Trophoblast cell (in vitro differentiated cells and primary cell): ENCODE data around the gene JAKMIP3.

ENCODE experiments used
- DNase-seq, 2 donors: peaks; one replicate each; pipeline ENCODE4 v3.0.0-alpha.2; 2016
- H2AFZ ChIP-seq: 2 replicates; pipeline ENCODE4 v1.6.1; 2013; ENCODE audit warnings: low read length, moderate library complexity, mild to moderate bottlenecking; ENCODE audit not compliant: insufficient read depth, poor library complexity
- H2AK5ac ChIP-seq: 2 replicates; pipeline ENCODE4 v1.6.1; 2013; ENCODE audit warnings: mild to moderate bottlenecking, low read length
- H2BK120ac ChIP-seq: 2 replicates; pipeline ENCODE4 v1.6.1; 2013; ENCODE audit warnings: low read length, mild to moderate bottlenecking, moderate library complexity; ENCODE audit not compliant: insufficient read depth, poor library complexity
- H2BK12ac ChIP-seq: 2 replicates; pipeline ENCODE4 v1.6.1; 2013; ENCODE audit warnings: mild to moderate bottlenecking, low read length, moderate library complexity
- H2BK5ac ChIP-seq: 2 replicates; pipeline ENCODE4 v1.6.1; 2013; ENCODE audit warnings: low read length, low read depth, moderate library complexity, mild to moderate bottlenecking; ENCODE audit not compliant: poor library complexity
- H3K14ac ChIP-seq: 2 replicates; pipeline ENCODE4 v1.6.1; 2013; ENCODE audit warnings: mild to moderate bottlenecking, low read length
- H3K18ac ChIP-seq: 2 replicates; pipeline ENCODE4 v1.6.1; 2013; ENCODE audit warnings: mild to moderate bottlenecking, low read length
- H3K23ac ChIP-seq: 2 replicates; pipeline ENCODE4 v1.6.1; 2013; ENCODE audit warnings: low read length
- H3K27ac ChIP-seq: 2 replicates; pipeline ENCODE4 v1.5.1; 2013; ENCODE audit warnings: low read depth, mild to moderate bottlenecking, inconsistent platforms, low read length, moderate library complexity
- H3K27me3 ChIP-seq: 2 replicates; pipeline ENCODE4 v1.6.1; 2013; ENCODE audit warnings: inconsistent platforms, mild to moderate bottlenecking, low read length, moderate library complexity; ENCODE audit not compliant: insufficient read depth
- H3K36me3 ChIP-seq, 2 experiments: 1 replicate in 1 of 2; 2 replicates in 1 of 2; pipeline ENCODE4 v1.6.1; 2013; ENCODE audit warnings: low read length in 2 of 2, mild to moderate bottlenecking in 2 of 2, moderate library complexity in 1 of 2; ENCODE audit not compliant: insufficient read depth in 2 of 2, control insufficient read depth in 1 of 2
- H3K4ac ChIP-seq: 2 replicates; pipeline ENCODE4 v1.6.1; 2013; ENCODE audit warnings: low read depth, mild to moderate bottlenecking, low read length, moderate library complexity
- H3K4me1 ChIP-seq, 2 experiments: 1 replicate in 1 of 2; 2 replicates in 1 of 2; pipeline ENCODE4 v1.6.1; 2013; ENCODE audit warnings: low read length in 2 of 2, mild to moderate bottlenecking in 2 of 2, moderate library complexity in 1 of 2; ENCODE audit not compliant: insufficient read depth in 2 of 2, control insufficient read depth in 1 of 2
- H3K4me2 ChIP-seq: 2 replicates; pipeline ENCODE4 v1.6.1; 2013; ENCODE audit warnings: inconsistent platforms, mild to moderate bottlenecking, low read length, moderate library complexity
- H3K4me3 ChIP-seq: 2 replicates; pipeline ENCODE4 v1.5.1; 2013; ENCODE audit warnings: mild to moderate bottlenecking, low read depth, low read length, inconsistent platforms
- H3K79me1 ChIP-seq: one replicate; pipeline ENCODE4 v1.6.1; 2013; ENCODE audit warnings: low read length
- H3K79me2 ChIP-seq: 2 replicates; pipeline ENCODE4 v1.6.1; 2013; ENCODE audit warnings: low read length, mild to moderate bottlenecking; ENCODE audit not compliant: control insufficient read depth, insufficient read depth, poor library complexity
- H3K9ac ChIP-seq: 2 replicates; pipeline ENCODE4 v1.6.1; 2013; ENCODE audit warnings: mild to moderate bottlenecking, low read length
- H3K9me3 ChIP-seq: 2 replicates; pipeline ENCODE4 v1.6.1; 2013; ENCODE audit warnings: low read depth, mild to moderate bottlenecking, control low read depth, inconsistent platforms, low read length; ENCODE audit not compliant: insufficient read depth
- H4K12ac ChIP-seq: 2 replicates; pipeline ENCODE4 v1.6.1; 2013; ENCODE audit warnings: low read depth, mild to moderate bottlenecking, low read length, moderate library complexity
- H4K8ac ChIP-seq: 2 replicates; pipeline ENCODE4 v1.6.1; 2013; ENCODE audit warnings: low read depth, mild to moderate bottlenecking, low read length, moderate library complexity
- H4K91ac ChIP-seq: one replicate; pipeline ENCODE4 v1.6.1; 2013; ENCODE audit warnings: low read depth, mild to moderate bottlenecking, low read length, moderate library complexity
- WGBS: extraction: QIAGEN DNeasy Blood & Tissue Kit; methylation state at CpG from one replicate; pipeline ENCODE4 v1.1.7; 2013; ENCODE audit warnings: missing lambda C conversion rate; ENCODE audit not compliant: insufficient read length, insufficient coverage; ENCODE audit errors: extremely low coverage; 5-methylcytosine and 5-hydroxymethylcytosine counted together

The JAKMIP3 gene

GRCh38 chr10:132058793-132059759 is 6.7 kb upstream of the JAKMIP3 start:
- WGBS = no CpG with 5 or more reads among the region's 42 CpGs
- Histone ChIP-seq H4K8ac (no peak overlapping the region), H2BK12ac (no peak overlapping the region)

GRCh38 chr10:132059760-132060508 is 5.8 kb upstream of the JAKMIP3 start:
- Histone ChIP-seq H3K14ac (no peak overlapping the region), H3K23ac (no peak overlapping the region), H2BK120ac (no peak overlapping the region), H3K9ac (no peak overlapping the region), H2AK5ac (no peak overlapping the region), H3K36me3 (no peaks in the 10 kb centered on the region), H3K27ac (no peak overlapping the region), H4K8ac (no peak overlapping the region), H3K79me2 (no peaks in the 10 kb centered on the region), H3K27me3 (no peaks in the 10 kb centered on the region), H3K18ac (no peak overlapping the region), H3K9me3 (peaks cover 3% of the 10 kb centered on the region), H3K4me1 (peaks cover 4% of the 10 kb centered on the region in 2 experiments), H4K12ac (no peak overlapping the region), H2BK5ac (no peak overlapping the region), H3K4ac (no peak overlapping the region), H4K91ac (no peak overlapping the region), H2BK12ac (no peak overlapping the region), H2AFZ (no peak overlapping the region), H3K4me2 (no peak overlapping the region), H3K79me1 (no peaks in the 10 kb centered on the region), H3K4me3 (no peak overlapping the region)
- WGBS = no CpG with 5 or more reads among the region's 12 CpGs
- DNase-seq = no peak

More at GRCh38 chr10:132058793-132059759, 6.7 kb upstream of the JAKMIP3 start:
- Histone ChIP-seq H3K4me1 (no peaks in the 10 kb centered on the region), H3K23ac (no peak overlapping the region), H3K79me1 (no peaks in the 10 kb centered on the region), H2AFZ (no peak overlapping the region), H3K27me3 (no peaks in the 10 kb centered on the region), H3K14ac (no peak overlapping the region), H2BK120ac (no peak overlapping the region), H4K12ac (no peak overlapping the region), H3K4ac (no peak overlapping the region), H3K27ac (no peak overlapping the region), H3K18ac (no peak overlapping the region), H3K4me3 (no peak overlapping the region), H4K91ac (no peak overlapping the region), H3K9me3 (peaks cover 3% of the 10 kb centered on the region), H3K4me2 (no peak overlapping the region), H3K36me3 (no peaks in the 10 kb centered on the region), H2AK5ac (no peak overlapping the region), H3K79me2 (no peaks in the 10 kb centered on the region), H2BK5ac (no peak overlapping the region), H3K9ac (no peak overlapping the region)
- no peak for DNase-seq

- no peak overlapping the region for H2BK12ac ChIP-seq
- H3K79me2 ChIP-seq = no peaks in the 10 kb centered on the region
- no peak overlapping the region for H3K23ac ChIP-seq
- H4K8ac ChIP-seq = no peak overlapping the region
- no peak overlapping the region for H3K4me2 ChIP-seq
- H3K9ac ChIP-seq = no peak overlapping the region
- no peaks in the 10 kb centered on the region for H3K36me3 ChIP-seq
- WGBS = no CpG with 5 or more reads among the region's 18 CpGs
- no peak overlapping the region for H4K91ac ChIP-seq
- H3K4me1 ChIP-seq = peaks cover 10 to 13% of the 10 kb centered on the region in 2 experiments
- no peak for DNase-seq
- H3K27me3 ChIP-seq = no peaks in the 10 kb centered on the region
- H3K4me3 ChIP-seq = no peak overlapping the region
- H4K12ac ChIP-seq = no peak overlapping the region
- H3K14ac ChIP-seq = no peak overlapping the region
- no peak overlapping the region for H3K18ac ChIP-seq
- no peak overlapping the region for H3K27ac ChIP-seq
- H2BK120ac ChIP-seq = no peak overlapping the region
- H2AK5ac ChIP-seq = no peak overlapping the region
- no peaks in the 10 kb centered on the region for H3K9me3 ChIP-seq
- H3K79me1 ChIP-seq = no peaks in the 10 kb centered on the region
- H3K4ac ChIP-seq = no peak overlapping the region
- H2AFZ ChIP-seq = no peak overlapping the region
- H2BK5ac ChIP-seq = no peak overlapping the region
These were observed 4.7 kb upstream of the JAKMIP3 start for GRCh38 chr10:132061030-132061429.

- H3K18ac ChIP-seq = no peak overlapping the region
- no peaks in the 10 kb centered on the region for H3K79me1 ChIP-seq
- H2AK5ac ChIP-seq = no peak overlapping the region
- no peak overlapping the region for H4K91ac ChIP-seq
- H3K9ac ChIP-seq = no peak overlapping the region
- peaks cover 12 to 15% of the 10 kb centered on the region in 2 experiments for H3K4me1 ChIP-seq
- no CpG with 5 or more reads among the region's 6 CpGs for WGBS
- no peak overlapping the region for H2BK12ac ChIP-seq
- H3K9me3 ChIP-seq = no peaks in the 10 kb centered on the region
- H3K4ac ChIP-seq = no peak overlapping the region
- H2AFZ ChIP-seq = no peak overlapping the region
- no peak for DNase-seq
- H3K36me3 ChIP-seq = no peaks in the 10 kb centered on the region
- no peak overlapping the region for H3K4me2 ChIP-seq
- no peak overlapping the region for H3K27ac ChIP-seq
- H3K4me3 ChIP-seq = no peak overlapping the region
- no peaks in the 10 kb centered on the region for H3K27me3 ChIP-seq
- no peak overlapping the region for H3K23ac ChIP-seq
- no peak overlapping the region for H3K14ac ChIP-seq
- H3K79me2 ChIP-seq = no peaks in the 10 kb centered on the region
- no peak overlapping the region for H2BK120ac ChIP-seq
- H2BK5ac ChIP-seq = no peak overlapping the region
- no peak overlapping the region for H4K12ac ChIP-seq
- no peak overlapping the region for H4K8ac ChIP-seq
These were observed 4.3 kb upstream of the JAKMIP3 start for GRCh38 chr10:132061465-132061864.
